Fibroblast of lung (primary cell): Measurements from ENCODE around the gene TMEM266.

ENCODE experiments used
- CTCF ChIP-seq, 2 donors: IDR thresholded peaks in 1 of 2; conservative IDR thresholded peaks in 1 of 2; 1 replicate in 1 of 2; 2 replicates in 1 of 2; pipeline ENCODE4 v1.5.1; 2011 to 2012; ENCODE audit warnings: low read length in 2 of 2, control low read depth in 1 of 2, inconsistent platforms in 1 of 2, low read depth in 1 of 2, mild to moderate bottlenecking in 1 of 2
- EZH2 ChIP-seq: IDR thresholded peaks from 2 replicates; pipeline ENCODE4 v1.5.1; 2012; ENCODE audit warnings: low read length, control low read depth, mild to moderate bottlenecking; ENCODE audit errors: missing control alignments

GRCh38 chr15:76200641-76201105, 140.9 kb downstream of the TMEM266 start:
- no peak for TF ChIP-seq CTCF (conservative IDR thresholded peaks at IDR 0.05 in 1 of 2, IDR thresholded peaks at IDR 0.05 in 1 of 2; ENCODE audit: low read depth in 1 of 2, low read length in 2 of 2)
- no peak for TF ChIP-seq EZH2
